Fibroblast of lung (primary cell): ENCODE measurements around the gene ARMH3. TPM values are rescaled to one million over a fixed set of nuclear protein-coding genes. Genes with fewer than 3 reads are reported as not detected.

Source experiments
- DNase-seq, 2 donors: peaks; one replicate each; pipeline versions ENCODE4 v3.0.0 to v3.0.0-alpha.2; 2010; ENCODE audit warnings: low read depth in 2 of 2
- H2AFZ ChIP-seq: 2 replicates; pipeline ENCODE4 v1.5.1; 2012; ENCODE audit warnings: low read length, control low read depth, inconsistent platforms
- H3K27ac ChIP-seq: 2 replicates; pipeline ENCODE4 v1.5.1; 2011; ENCODE audit warnings: low read length, control low read depth; ENCODE audit not compliant: insufficient read depth
- H3K27me3 ChIP-seq: 2 replicates; pipeline ENCODE4 v1.5.1; 2011; ENCODE audit warnings: mild to moderate bottlenecking, low read length; ENCODE audit not compliant: control insufficient read depth, insufficient read depth
- H3K36me3 ChIP-seq: 2 replicates; pipeline ENCODE4 v1.5.1; 2011; ENCODE audit warnings: low read length; ENCODE audit not compliant: control insufficient read depth, insufficient read depth
- H3K4me1 ChIP-seq: 2 replicates; pipeline ENCODE4 v1.5.1; 2011; ENCODE audit warnings: low read length; ENCODE audit not compliant: control insufficient read depth, insufficient read depth; ENCODE audit errors: extremely low read depth
- H3K4me2 ChIP-seq: 2 replicates; pipeline ENCODE4 v1.5.1; 2011; ENCODE audit warnings: low read length, control low read depth; ENCODE audit not compliant: insufficient read depth; ENCODE audit errors: extremely low read depth
- H3K4me3 ChIP-seq, 4 experiments: fragments of 200-600 bp in 1 of 4; sonication (generic) in 1 of 4; replicated peaks in 1 of 4; 2 replicates each; pipeline ENCODE4 v1.5.1; 2011 to 2016; ENCODE audit warnings: low read length in 4 of 4, low read depth in 3 of 4, mild to moderate bottlenecking in 3 of 4, control low read depth in 2 of 4, inconsistent platforms in 1 of 4, mixed read lengths in 1 of 4; ENCODE audit not compliant: insufficient read depth in 1 of 4; ENCODE audit errors: control extremely low read depth in 1 of 4
- H3K79me2 ChIP-seq: 2 replicates; pipeline ENCODE4 v1.5.1; 2012; ENCODE audit warnings: mild to moderate bottlenecking, low read length, inconsistent platforms; ENCODE audit not compliant: control insufficient read depth, insufficient read depth
- H3K9ac ChIP-seq: 2 replicates; pipeline ENCODE4 v1.5.1; 2011; ENCODE audit warnings: mild to moderate bottlenecking, low read length, control low read depth; ENCODE audit not compliant: insufficient read depth
- H3K9me3 ChIP-seq: 2 replicates; pipeline ENCODE4 v1.5.1; 2012; ENCODE audit warnings: low read depth, low read length; ENCODE audit not compliant: control insufficient read depth, insufficient read depth
- H4K20me1 ChIP-seq: 2 replicates; pipeline ENCODE4 v1.5.1; 2011; ENCODE audit warnings: low read length; ENCODE audit not compliant: control insufficient read depth, insufficient read depth; ENCODE audit errors: extremely low read depth
- CTCF ChIP-seq, 2 donors: IDR thresholded peaks in 1 of 2; conservative IDR thresholded peaks in 1 of 2; 1 replicate in 1 of 2; 2 replicates in 1 of 2; pipeline ENCODE4 v1.5.1; 2011 to 2012; ENCODE audit warnings: low read length in 2 of 2, control low read depth in 1 of 2, inconsistent platforms in 1 of 2, low read depth in 1 of 2, mild to moderate bottlenecking in 1 of 2
- EZH2 ChIP-seq: IDR thresholded peaks from 2 replicates; pipeline ENCODE4 v1.5.1; 2012; ENCODE audit warnings: low read length, control low read depth, mild to moderate bottlenecking; ENCODE audit errors: missing control alignments
- polyA plus RNA-seq, 2 donors: library from polyadenylated mRNA; depleted of rRNA in 1 of 2; stranded (reverse) in 1 of 2; unstranded in 1 of 2; fragments of >200 nt; gene quantifications; 2 replicates each; pipeline ENCODE4 v1.2.1, GENCODE V29; 2011 to 2012; ENCODE audit warnings: missing spikeins in 1 of 2
- total RNA-seq: library from RNA; depleted of rRNA; stranded (reverse); fragments of >200 nt; gene quantifications from 2 replicates; pipeline ENCODE4 v1.2.1, GENCODE V29; 2014

The ARMH3 gene
- total and polyA plus RNA-seq, 2 donors (not counting 1 experiment from before 2014, with no cell fraction given): 14.5 to 16.4 TPM

GRCh38 chr10:101974091-101974971 lies 81.6 kb downstream of the ARMH3 start:
- Histone ChIP-seq H3K4me2 (no peak overlapping the region), H3K4me3 (no peak overlapping the region)

GRCh38 chr10:101972761-101973160 lies 83.2 kb downstream of the ARMH3 start:
- no peak overlapping the region for H3K4me2 ChIP-seq
- no peaks in the 10 kb centered on the region for H3K79me2 ChIP-seq
- TF ChIP-seq EZH2 (no peak), CTCF (conservative IDR thresholded peaks at IDR 0.05 in 1 of 2, IDR thresholded peaks at IDR 0.05 in 1 of 2; ENCODE audit: low read depth in 1 of 2, low read length in 2 of 2) (no peak)
- H3K27ac ChIP-seq: no peak overlapping the region
- DNase-seq: peak in 1 of 2 donors; percentile 29
- no peak overlapping the region for H3K9ac ChIP-seq
- H3K4me1 ChIP-seq: peaks cover 2% of the 10 kb centered on the region
- no peak overlapping the region for H3K4me3 ChIP-seq
- H3K27me3 ChIP-seq: no peaks in the 10 kb centered on the region
- H3K9me3 ChIP-seq: no peaks in the 10 kb centered on the region
- no peaks in the 10 kb centered on the region for H3K36me3 ChIP-seq
- H2AFZ ChIP-seq: no peak overlapping the region
- H4K20me1 ChIP-seq: no peaks in the 10 kb centered on the region

More at GRCh38 chr10:101974091-101974971, 81.6 kb downstream of the ARMH3 start:
- Histone ChIP-seq H3K27me3 (no peaks in the 10 kb centered on the region), H3K4me1 (peaks cover 2% of the 10 kb centered on the region), H4K20me1 (no peaks in the 10 kb centered on the region), H2AFZ (no peak overlapping the region), H3K36me3 (no peaks in the 10 kb centered on the region), H3K27ac (no peak overlapping the region), H3K9me3 (no peaks in the 10 kb centered on the region), H3K9ac (no peak overlapping the region), H3K79me2 (no peaks in the 10 kb centered on the region)
- peak in 1 of 2 donors; percentile 31 for DNase-seq
- no peak for TF ChIP-seq EZH2

- no peak for TF ChIP-seq EZH2
- no peak for TF ChIP-seq CTCF (conservative IDR thresholded peaks at IDR 0.05 in 1 of 2, IDR thresholded peaks at IDR 0.05 in 1 of 2; ENCODE audit: low read depth in 1 of 2, low read length in 2 of 2)
- Histone ChIP-seq H3K27ac (no peak overlapping the region), H3K27me3 (no peaks in the 10 kb centered on the region), H3K9me3 (no peaks in the 10 kb centered on the region), H3K9ac (no peak overlapping the region), H3K36me3 (peaks cover 1% of the 10 kb centered on the region), H3K79me2 (no peaks in the 10 kb centered on the region), H2AFZ (no peak overlapping the region), H4K20me1 (no peaks in the 10 kb centered on the region), H3K4me3 (no peak overlapping the region), H3K4me1 (peaks cover 2% of the 10 kb centered on the region), H3K4me2 (no peak overlapping the region)
- no peak for DNase-seq
Measured at GRCh38 chr10:101969412-101969922, 86.5 kb downstream of the ARMH3 start.
